Amniotic stem cell (primary cell): ENCODE measurements around the gene FGF21.

Source experiments
- DNase-seq: peaks from one replicate; lab custom pipeline; 2025; lab: John Stamatoyannopoulos, UW

FGF21 gene

DNA sequence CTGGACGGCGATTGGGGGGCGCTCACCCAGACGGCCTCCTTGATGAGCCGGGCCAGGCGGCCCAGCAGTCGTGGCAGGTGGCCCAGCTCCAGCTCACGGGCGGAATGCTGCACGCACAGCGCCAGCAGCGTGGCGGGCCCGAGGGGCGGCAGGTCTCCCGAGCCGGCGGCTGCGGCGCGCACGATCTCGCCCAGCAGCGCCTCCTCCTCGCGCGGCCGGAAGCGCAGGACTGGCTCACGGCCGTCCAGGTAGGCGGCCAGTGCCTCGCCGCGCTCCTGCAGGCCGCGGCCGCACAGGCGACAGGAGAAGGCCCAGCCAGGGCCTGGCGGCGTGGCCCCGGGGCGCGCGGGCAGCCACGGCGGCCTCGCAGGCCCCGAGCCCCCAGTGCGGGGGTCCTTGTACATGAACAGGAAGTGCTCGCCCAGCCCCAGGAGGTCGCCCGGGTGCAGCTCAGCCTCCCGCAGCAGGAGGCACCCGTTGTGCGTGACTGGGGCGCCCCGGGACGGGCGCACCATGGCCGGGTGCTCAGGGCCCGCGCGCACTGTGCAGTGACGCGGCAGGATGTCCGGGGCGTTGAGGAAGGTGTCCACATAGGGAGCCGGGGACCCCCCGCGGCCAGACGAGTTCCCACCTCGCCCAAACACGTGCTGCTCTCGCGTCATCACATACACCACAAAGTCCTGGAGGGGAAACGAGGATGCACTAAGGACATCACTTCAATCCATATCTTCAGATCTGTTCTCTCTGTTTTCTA is 26.2 kb upstream of the FGF21 start:
- DNase-seq: no peak

DNA sequence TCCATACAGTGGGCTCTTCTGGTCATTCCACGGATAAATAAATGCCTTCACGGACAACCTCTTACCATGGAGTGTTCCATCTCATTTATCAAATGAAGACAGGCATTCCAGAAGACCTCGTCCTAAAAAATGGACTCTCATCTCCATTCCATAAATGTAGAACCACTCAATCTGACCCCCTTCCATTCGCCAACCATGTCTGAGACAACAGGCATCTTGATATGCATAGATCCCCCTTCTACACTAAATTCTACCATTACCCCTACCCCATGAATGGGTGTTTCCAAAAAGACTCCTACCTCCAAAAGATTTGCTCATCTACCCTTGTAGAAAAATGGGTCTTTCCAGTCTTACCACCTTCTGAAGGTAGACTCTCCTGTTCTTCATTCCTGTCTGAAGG is 23.9 kb upstream of the FGF21 start:
- DNase-seq: no peak

DNA sequence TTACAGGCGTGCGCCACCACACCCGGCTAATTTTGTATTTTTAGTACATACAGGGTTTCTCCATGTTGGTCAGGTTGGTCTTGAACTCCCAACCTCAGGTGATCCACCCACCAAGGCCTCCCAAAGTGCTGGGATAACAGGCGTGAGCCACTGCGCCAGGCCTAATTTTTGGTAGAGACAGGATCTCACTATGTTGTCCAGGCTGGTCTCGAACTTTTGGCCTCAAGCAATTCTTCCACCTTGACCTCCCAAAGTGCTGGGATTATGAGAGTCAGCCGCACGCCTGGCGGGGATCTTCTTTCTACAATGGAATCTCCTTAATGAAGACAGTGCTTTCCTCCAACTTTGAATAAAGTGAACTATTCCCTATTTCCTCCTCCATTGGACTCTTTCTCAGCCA is 20.7 kb upstream of the FGF21 start:
- DNase-seq: no peak

DNA sequence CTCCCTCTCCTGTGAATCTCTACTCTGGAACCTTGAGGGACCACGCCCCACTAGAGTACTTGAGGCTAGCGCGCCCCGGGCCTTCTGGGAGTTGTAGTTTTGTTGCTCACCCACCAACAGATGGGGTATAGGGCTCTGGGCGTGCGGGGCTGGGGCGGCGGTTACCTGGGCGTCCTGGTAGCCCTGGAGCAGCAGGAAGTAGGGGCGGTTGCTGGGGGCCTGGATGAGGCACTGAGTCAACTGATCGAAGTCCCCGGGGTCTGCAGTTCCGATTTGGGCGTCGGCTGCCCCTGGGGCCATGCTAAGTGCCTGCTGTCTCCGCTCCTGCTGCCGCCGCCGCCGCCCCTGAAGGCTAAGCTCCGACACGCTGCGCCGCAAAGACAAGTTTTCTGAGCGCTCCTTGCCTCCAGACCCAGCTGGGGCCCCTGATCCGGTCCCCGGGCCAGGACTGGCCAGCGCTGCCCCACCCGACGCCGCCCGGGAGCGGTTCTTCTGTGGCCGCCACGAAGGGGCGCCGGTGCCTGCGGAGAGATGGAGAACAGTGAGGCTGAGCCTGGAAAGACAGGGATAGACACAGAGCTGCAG is 20.2 kb upstream of the FGF21 start:
- no peak for DNase-seq

DNA sequence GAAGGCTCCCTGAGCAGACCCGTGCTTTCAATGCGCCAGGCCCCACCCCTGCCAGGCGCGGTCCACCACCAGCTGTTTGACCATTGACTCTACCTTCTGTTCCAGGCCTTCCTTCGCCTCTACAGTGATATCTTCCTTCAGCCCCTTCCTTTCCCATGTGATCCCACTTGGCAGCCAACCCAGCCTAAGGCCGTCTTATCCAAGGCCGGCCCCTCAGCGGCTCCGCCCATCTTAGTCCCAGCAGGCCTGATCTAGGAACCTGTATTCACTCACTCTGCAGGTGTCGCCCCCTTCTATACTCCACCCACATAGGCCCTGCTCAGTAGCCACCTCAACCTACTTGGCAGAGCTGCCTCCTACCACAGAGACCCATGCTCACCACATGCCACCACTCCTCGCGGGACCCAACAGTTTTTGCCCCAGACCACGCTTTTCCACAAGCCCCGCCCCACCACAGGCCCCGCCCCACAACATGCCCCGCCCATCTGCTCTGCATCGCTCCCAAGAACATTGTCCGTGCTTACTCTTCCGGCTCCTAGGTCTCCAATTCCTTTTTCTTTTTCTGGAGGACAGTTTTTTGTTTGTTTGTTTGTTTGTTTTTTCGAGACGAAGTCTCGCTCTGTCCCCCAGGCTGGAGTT is 17.8 kb upstream of the FGF21 start:
- DNase-seq: no peak

DNA sequence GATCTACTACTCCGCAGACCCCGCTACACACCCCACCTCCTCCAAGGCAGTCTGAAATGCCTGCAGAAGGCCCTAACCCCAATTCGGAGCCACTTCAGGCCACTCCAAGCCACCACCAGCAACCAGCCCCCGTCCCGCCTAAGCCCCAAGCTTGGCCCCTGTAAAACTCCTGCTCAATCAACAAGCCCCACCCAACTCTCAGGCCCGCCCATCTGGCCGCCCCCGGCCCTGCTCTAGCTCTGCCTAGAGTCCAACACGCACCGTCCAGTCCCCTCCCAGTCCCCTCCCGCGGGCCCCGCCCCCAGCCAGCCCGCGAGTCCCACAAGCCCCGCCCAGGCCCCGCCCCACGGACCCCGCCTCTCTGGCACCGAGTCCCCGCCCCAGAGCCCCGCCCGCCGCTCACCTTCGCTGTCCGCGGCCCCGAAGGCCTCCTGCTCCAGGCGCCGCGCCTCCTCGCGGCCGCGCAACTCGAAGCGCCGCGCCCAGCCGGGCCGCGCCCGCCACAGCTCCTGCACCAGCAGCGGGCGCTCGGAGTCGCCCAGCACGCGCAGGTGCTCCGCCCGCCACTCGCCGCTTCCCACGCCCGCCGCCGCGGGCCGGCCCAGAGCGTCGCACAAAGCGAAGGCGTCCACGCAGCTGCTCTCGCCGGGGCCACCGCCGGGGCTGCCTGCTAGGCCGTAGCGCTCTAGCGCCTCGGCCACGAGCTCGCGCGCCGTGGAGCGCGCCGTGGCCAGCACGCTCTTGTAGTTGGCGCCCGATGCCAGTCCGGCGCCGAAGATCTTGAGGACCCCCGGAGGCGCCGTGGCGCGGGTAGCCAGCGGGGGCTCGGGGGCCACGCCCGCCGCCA is 16.5 kb upstream of the FGF21 start:
- DNase-seq: no peak

DNA sequence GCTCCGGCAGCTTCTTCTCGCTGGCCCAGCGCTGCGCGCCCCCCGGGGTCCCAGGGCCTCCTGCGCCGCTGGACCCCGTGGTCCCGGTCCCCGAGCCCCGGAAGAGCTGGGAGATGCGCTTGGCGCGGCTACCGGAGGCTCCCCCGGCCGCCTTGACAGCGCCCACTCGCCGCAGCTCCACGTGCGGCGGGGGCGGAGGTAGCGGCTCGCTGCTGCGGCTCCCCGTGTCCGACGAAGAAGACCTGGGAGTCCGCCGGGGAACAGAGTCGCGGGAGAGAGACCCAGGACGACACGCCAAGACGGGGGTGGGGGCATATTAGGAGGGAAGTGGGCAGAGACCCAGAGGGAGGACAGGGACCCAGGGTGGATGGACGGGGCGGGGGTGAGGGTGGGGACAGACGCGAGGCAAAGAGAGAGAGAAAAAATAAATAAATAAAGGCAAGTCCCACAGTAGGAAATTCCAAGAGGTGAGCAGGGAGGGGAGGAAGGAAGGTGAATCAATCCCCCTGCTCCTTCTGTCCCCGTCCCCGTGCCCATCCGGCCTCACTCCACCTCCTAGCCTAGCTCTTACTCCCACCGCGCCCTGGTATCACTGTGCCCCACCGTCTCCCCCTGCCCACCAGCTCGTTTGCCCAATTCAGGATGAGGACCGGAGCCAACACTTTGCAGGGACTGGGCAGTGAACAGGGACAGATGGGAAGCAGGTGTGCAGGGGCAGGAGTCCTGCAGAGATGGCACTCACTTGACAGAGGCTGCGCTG is 15.7 kb upstream of the FGF21 start:
- DNase-seq: no peak

DNA sequence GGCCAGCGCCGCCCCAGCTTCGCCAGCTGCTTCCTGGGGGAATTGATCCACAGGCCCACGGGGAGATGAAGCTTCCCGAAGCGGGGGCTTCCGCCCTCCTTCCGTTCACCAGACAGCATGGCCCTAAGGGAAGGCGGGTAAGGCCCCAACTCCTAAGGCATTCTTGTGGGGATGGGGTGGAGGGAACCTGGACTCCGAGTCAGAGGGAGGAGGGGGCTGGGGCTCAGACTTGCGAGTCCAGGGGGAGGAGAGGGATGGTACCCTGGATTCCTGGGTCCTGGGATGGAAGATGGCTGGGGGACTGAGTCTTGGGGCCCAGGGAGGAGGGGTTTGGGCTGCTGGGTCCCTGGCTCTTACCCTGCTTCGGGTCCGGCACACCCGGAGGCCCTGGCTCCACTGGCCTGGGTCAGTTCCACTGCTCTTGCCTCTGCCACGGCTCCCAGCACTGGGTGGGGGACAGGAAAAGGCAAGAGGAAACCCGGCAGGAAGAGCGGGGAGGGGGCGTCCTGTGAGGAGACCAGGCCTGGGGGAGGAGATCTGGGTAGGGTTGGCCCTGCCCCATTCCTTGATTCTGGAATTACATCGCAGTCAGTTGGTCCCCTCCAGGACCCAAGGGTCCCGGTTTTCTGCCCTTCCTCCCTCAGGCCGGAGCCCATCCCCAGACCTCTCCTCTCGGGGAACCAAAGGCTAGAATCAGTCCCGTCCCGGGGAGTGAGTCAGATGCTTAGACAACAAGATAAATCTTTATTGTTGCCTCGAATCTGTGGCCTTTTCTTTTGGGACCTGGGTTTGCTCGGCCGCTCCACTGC is 15.0 kb upstream of the FGF21 start, which contains the start of gene RASIP1:
Gene RASIP1, minus strand, starts transcription at position 447 of the 809 bp plus-strand sequence. Its CDS starts 328 bp downstream, at position 119.
- DNase-seq: no peak

DNA sequence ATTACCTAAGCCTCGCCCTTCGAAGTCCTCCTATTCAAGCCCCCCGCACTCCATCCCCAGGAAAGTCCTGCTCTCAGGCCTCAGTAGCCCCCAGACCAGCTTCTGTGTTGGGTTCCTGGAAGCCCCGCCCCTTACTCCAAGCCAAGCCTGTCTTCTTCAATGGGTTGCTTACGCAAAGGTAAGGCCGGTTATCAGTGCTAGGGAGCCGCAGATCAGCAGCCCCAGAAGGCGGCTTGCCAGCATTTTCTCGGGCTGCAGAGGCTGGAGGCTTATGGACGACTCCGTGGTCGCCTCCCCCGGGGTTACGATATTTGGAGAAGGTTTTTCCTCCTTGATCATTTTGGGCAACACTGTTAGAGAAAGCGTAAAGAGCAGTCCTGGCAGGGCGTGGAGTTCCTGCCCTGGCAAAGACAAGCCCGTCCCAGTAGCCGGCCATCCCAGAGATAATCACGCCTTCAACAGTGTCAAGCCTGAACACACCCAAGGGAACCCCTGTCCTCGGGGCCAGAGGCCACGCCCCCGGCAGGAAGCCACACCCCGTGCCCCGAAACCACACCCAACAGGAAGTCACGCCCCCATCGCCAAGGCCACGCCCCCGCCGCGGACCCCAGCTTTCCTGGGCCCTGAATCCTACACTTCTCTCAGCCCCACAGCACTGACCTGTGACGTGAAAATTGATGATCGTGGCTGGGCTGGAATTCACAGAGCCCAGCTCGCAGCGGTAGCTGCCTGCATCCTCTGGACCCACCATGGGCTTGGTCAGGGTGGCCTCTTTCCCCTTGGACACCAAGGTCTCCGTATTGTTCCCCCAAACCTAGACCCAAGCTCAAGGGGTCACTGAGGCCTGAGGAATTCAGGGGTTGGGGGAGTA is 14.0 kb upstream of the FGF21 start:
- DNase-seq: no peak

DNA sequence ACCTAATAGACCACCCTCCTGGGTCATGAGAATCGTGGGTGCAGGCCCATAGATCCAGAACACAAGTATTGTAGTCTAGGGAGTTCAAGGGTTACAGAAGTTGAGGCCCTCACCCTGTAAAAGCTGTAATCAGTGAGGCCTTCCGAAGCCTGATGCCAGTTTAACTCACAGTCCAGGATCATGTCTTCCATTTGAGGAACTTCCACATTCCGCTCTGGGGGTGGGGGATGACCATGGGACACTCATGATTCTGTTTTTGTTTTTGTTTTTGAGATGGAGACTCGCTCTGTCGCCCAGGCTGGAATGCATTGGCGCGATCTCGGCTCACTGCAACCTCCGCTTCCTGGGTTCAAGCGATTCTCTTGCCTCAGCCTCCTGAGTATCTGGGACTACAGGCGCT is 13.2 kb upstream of the FGF21 start:
- no peak for DNase-seq

DNA sequence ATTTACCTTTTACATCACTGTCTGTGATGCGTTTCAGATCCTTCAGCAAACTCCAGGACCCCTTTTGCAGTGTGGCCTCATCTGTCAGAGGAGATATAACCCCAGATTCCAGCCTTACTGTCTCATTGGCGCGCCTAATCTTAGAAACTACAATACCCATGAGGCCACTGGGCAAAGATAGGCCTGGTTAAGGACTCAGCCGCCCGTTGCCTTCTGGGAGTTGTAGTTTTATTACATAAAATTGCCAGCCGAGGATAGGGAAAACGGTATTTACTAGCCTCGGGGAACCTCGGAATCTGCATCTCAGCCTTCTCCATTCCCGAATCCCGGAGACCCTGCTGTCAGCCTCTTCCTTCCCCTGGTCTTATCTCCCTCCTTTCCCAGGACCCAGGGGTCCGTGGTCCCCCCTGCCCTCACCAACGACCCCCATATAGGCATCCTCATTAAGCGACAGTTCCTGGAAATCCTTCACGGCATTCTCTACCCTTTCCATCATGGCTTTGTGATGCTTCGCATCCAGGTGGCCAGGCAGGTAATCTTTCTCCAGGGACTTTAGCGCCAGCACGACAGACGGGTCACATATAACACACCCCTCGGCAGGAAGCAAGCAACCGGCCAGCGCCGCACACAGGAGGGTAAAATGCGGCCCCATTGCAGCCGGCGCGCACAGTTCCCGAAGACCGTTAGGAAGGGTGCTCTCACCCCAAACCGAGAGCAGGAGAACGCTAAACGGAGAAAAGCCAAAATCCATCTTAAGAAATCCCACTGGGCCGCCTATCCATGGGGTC is 9.9 kb upstream of the FGF21 start:
- peak; percentile 16 for DNase-seq

DNA sequence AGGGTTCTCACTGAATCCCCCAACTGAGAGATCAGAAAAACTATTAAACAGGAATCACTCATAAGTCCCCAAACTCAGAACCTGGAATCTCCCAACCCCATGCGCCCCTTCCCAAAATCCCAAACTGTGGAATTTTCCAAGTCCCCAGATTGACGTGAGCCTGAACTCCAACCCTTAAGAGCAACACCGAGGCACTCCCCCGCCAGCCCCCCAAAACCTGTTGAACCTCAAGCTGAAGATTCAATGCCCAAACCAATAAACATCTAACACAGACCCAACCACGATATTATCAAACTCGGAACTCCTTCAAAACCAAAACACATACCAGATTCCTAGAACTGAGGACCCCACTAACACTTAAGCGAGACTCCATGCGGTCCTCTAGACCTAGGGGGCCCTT is 9.2 kb upstream of the FGF21 start:
- no peak for DNase-seq

DNA sequence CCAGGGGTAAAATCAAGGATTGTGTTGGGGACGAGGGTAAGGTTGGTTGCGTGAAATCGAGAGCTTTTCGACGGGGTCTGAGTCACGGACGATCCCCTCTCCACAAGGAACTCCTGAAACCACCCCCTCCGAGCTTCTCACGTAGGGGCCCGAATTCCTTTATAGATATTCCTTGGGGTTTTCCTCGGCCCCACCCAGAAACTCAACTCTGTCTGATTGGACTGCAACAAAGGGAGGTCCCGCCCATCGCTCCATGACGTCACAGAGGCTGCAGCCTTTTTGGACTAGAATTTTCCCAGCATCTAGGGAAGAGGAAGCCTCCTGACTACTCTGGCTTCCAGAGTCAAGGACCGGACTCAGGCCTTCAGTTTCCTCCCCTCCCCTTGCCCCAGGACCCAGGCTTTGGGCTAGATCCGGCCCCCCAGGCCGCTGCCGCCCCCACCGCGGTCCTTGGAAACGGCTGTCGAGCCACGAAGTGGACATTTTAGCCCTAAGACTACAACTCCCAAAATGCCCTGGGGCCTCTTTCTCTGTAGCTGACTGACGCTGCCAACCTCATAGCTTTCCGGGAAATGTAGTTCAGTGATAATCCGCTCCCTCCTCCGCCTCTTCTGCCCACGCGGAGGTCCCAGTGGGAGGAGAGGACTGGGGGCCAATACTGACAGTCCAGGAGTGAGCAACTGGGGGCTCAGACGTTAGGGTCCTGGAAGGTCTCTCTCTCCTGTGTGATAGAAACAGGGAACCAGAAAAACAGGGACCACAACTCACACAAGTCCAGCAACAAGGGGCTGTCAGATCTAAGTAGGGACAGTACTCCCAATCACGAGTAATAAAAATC is 8.4 kb upstream of the FGF21 start, which contains the start of gene IZUMO1:
Gene IZUMO1, minus strand, starts transcription at position 172 of the 838 bp plus-strand sequence. CDS start 1,050 bp downstream, outside the sequence.
- peak; percentile 77 for DNase-seq

DNA sequence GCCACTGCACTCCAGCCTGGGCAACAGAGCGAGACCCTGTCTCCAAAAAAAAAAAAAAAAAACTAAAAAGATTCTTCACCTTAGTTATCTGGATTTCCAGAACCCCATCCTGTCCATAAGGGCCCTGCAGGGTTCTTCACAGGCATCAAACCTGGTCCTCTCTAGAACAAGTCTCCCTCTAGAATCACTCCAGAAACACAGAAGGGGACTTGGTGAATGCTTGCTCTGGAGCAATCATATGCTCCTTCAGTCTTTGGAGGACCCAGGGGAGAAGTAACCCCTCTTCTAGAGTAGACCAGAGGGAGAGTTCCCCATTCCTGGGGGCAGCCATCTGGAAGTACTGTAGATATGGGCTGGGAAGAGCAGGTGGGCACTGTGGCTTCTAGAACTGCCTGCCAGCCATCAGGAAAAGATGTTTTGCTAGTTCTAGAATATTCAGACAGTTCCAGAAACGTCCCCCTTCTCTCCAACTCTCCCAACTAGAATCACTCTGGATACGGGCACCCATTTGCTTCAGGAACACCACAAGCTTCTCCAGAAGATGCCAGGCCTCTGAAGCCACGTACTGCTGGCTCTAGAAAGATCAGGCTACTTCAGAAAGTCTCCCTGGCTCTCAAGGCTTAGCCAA is 5.6 kb upstream of the FGF21 start:
- no peak for DNase-seq

DNA sequence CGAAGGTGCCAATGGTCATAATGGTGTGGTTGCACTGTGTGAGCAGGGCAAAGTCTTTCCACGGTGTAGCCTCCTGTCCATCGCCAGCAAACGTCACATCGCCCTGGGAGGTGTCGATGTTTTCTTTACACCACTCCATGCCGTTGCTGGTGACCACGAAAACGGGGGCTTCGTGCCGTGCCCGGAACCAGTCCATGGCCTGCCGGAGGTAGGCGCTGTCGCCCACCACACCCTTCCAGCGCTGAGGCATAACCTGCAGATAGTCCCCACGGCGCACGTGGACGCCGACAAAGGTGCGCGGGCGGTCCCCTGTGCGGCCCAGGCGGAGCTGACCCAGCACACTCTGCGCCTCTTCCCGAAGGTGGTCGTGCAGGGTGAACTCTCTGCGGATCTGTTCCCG is 5.0 kb upstream of the FGF21 start:
- DNase-seq: no peak

DNA sequence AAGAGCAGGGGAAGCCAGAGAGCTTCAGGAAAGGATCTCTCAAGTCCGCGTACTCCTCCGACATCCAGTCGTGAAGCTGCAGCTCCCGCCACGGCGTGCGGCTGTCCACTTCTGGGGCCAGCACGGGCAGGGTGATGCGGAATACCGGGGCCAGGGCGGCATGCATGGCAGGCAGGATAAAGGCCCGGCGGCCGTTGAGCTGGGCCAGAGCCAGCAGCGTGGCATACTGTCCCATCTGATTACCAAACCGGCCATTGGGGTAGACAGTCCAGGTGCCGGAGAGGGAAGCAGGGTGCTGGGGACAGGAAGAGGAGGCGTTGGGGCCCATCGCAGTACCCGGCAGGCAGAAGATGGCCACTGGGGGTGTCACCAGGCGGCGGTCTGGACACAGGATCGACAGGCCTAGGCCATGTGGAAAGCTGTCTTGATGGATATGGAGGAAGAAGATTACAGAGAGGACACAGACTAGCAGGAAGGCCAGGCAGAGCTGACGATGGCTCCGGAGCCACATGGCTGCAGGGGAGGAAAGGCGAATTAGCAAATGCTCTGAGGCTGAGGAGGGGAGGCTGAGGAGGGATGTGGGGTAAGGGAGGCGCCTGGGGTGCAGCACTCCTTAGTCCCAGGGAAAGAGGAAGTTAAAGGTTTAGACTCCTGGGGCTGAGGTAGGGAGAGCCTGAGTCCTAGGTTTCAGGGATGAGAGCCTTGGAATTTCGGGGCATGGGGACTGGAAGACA is 4.4 kb upstream of the FGF21 start:
- DNase-seq: no peak
